Heart left ventricle (tissue), 13 donors: ENCODE data around the gene ADGRD1.

ENCODE experiments used
- CTCF ChIP-seq, 12 donors: fragments of 200-600 bp; sonication (generic) in 4 of 12; IDR thresholded peaks; one replicate each; pipeline versions ENCODE4 v1.5.0 to v1.8.0; 2018 to 2022; ENCODE audit warnings: antibody characterized with exemption in 12 of 12, mild to moderate bottlenecking in 5 of 12
- POLR2A ChIP-seq, 2 donors: fragments of 450-650 bp; IDR thresholded peaks; one replicate each; pipeline ENCODE4 v1.6.1; 2017; ENCODE audit warnings: antibody characterized with exemption in 2 of 2, mild to moderate bottlenecking in 2 of 2, moderate library complexity in 2 of 2
- donor health status: ischemic (EF 13 %, LVEDD 7.1; RV severe dilation, severe dysfunction).
- donor health status: DM: no; HTN: yes; CAD: no.
- donor health status: DM: no; HTN: no; CAD: no.
- donor health status: ischemic (EF 25% LVEDD 6.9; RV normal size, moderate dysfunction).
- donor health status: ischemic (EF 25% LVEDD 5.7; RV mildly dilated, moderate dysfunction).
- donor health status: ischemic (EF 35%, LVEDD 5.7; RV mildly dilated, moderate dysfunction).
- donor health status: nonischemic (EF 11% LVEDD 7.7; RV severe dilation, severe dysfunction).
- donor health status: DM: yes; HTN: yes; CAD: no.
- donor health status: PGD.
- donor health status: ischemic (EF 29% LVEDD 5.4; RV normal size, mild dysfunction).
- donor health status: nonischemic (EF 23%, LVEDD 6.1; RV moderate dilation, normal function).

GRCh38 chr12:131103669-131104462 is 150.2 kb downstream of the ADGRD1 start:
- TF ChIP-seq CTCF (IDR thresholded peaks at IDR 0.05): no peak
- no peak for TF ChIP-seq POLR2A (IDR thresholded peaks at IDR 0.05)
